Body of pancreas (tissue), 4 donors: ENCODE data around the gene AREL1. TPM values are rescaled to one million over a fixed set of nuclear protein-coding genes. Genes with fewer than 3 reads are reported as not detected.

ENCODE experiments used
- ATAC-seq: fragments of 150-250 bp; one replicate; pipeline ENCODE4 v1.9.1; 2016
- DNase-seq, 4 donors: peaks; one replicate each; pipeline ENCODE4 v3.0.0-alpha.2; 2019
- H3K27ac ChIP-seq, 4 donors: fragments of 200-600 bp; sonication (generic); 1 replicate in 3 of 4; 2 replicates in 1 of 4; pipeline versions ENCODE4 v1.5.1 to v1.6.1; 2016 to 2019; ENCODE audit warnings: mild to moderate bottlenecking in 1 of 4, mixed read lengths in 1 of 4, moderate library complexity in 1 of 4
- H3K27me3 ChIP-seq, 2 donors: fragments of 200-600 bp; sonication (generic); one replicate each; pipeline ENCODE4 v1.6.0; 2016; ENCODE audit warnings: mild to moderate bottlenecking in 1 of 2
- H3K36me3 ChIP-seq, 2 donors: fragments of 200-600 bp; sonication (generic); replicated peaks in 1 of 2; 2 replicates each; pipeline ENCODE4 v1.5.1; 2016; ENCODE audit warnings: low read depth in 2 of 2; ENCODE audit not compliant: insufficient read depth in 1 of 2
- H3K4me1 ChIP-seq: fragments of 200-600 bp; sonication (generic); one replicate; pipeline ENCODE4 v1.6.0; 2016
- H3K4me3 ChIP-seq, 2 donors: fragments of 200-600 bp; sonication (generic); 1 replicate in 1 of 2; 2 replicates in 1 of 2; pipeline ENCODE4 v1.5.1; 2016 to 2019
- H3K9me3 ChIP-seq, 3 donors: fragments of 200-600 bp; sonication (generic); 1 replicate in 2 of 3; 2 replicates in 1 of 3; pipeline ENCODE4 v1.5.1; 2016
- CTCF ChIP-seq, 7 experiments: fragments of 450-650 bp in 4 of 7; fragments of 200-600 bp in 3 of 7; sonication (generic) in 3 of 7; IDR thresholded peaks; one replicate each; pipeline ENCODE4 v1.5.1; 2016 to 2019; ENCODE audit warnings: antibody characterized with exemption in 7 of 7
- POLR2A ChIP-seq, 3 donors: fragments of 450-650 bp; IDR thresholded peaks; one replicate each; pipeline ENCODE4 v1.6.1; 2016; ENCODE audit warnings: antibody characterized with exemption in 3 of 3, mild to moderate bottlenecking in 2 of 3
- WGBS, 2 donors: methylation state at CpG; one replicate each; pipeline ENCODE4 v1.1.5; 2017; 5-methylcytosine and 5-hydroxymethylcytosine counted together
- intact Hi-C: fragments of 100-400 bp; cut with DNase I; formaldehyde crosslinking; loops from one replicate; pipeline ENCODE4 v1.15.1; 2023
- total RNA-seq, 2 donors: library from RNA; depleted of rRNA; stranded (reverse); fragments of >200 nt; gene quantifications; one replicate each; pipeline ENCODE4 v1.1.0, GENCODE V29; 2016

Gene AREL1
- total RNA-seq, 2 donors from 2014 or later = 10.6 to 21.1 TPM

- Histone ChIP-seq H3K27me3 (no peaks in the 10 kb centered on the region), H3K4me3 (no peak overlapping the region), H3K27ac (no peak overlapping the region), H3K9me3 (no peaks in the 10 kb centered on the region), H3K36me3 (peaks cover 0 to 35% of the 10 kb centered on the region in 2 donors), H3K4me1 (no peaks in the 10 kb centered on the region)
- TF ChIP-seq POLR2A (IDR thresholded peaks at IDR 0.05) (no peak), CTCF (IDR thresholded peaks at IDR 0.05) (no peak)
- intact Hi-C loops = no loop called here
- ATAC-seq (no peak), DNase-seq (no peak)
- WGBS, 2 donors = 78 to 88% methylated on average over 1 of the region's 1 CpG
Observed at GRCh38 chr14:74667758-74668157, 45.1 kb downstream of the AREL1 start.

GRCh38 chr14:74664717-74665116 is 48.2 kb downstream of the AREL1 start:
- Histone ChIP-seq H3K4me3 (no peak overlapping the region), H3K27me3 (no peaks in the 10 kb centered on the region), H3K4me1 (no peaks in the 10 kb centered on the region), H3K9me3 (no peaks in the 10 kb centered on the region), H3K36me3 (peaks cover 0 to 25% of the 10 kb centered on the region in 2 donors), H3K27ac (no peak overlapping the region)
- intact Hi-C loops = no loop called here
- no peak for DNase-seq
- 97 to 98% methylated on average over 2 of the region's 2 CpGs for WGBS, 2 donors
- ATAC-seq = no peak
- no peak for TF ChIP-seq CTCF (IDR thresholded peaks at IDR 0.05)
- TF ChIP-seq POLR2A (IDR thresholded peaks at IDR 0.05) = no peak

GRCh38 chr14:74663884-74664283 is 49.0 kb downstream of the AREL1 start:
- no peak for TF ChIP-seq POLR2A (IDR thresholded peaks at IDR 0.05)
- no peak for TF ChIP-seq CTCF (IDR thresholded peaks at IDR 0.05)
- Histone ChIP-seq H3K27ac (no peak overlapping the region), H3K36me3 (peaks cover 0 to 21% of the 10 kb centered on the region in 2 donors), H3K4me1 (no peaks in the 10 kb centered on the region), H3K4me3 (no peak overlapping the region), H3K27me3 (no peaks in the 10 kb centered on the region), H3K9me3 (no peaks in the 10 kb centered on the region)
- DNase-seq (peak in 1 of 4 donors; percentile 4), ATAC-seq (no peak)
- 87 to 96% methylated on average over 6 to 7 of the region's 7 CpGs for WGBS, 2 donors
- intact Hi-C loops = no loop called here

GRCh38 chr14:74661726-74662450 is 51.0 kb downstream of the AREL1 start:
- DNase-seq = peak in 1 of 4 donors; percentile 23
- 85 to 89% methylated on average over 7 of the region's 7 CpGs for WGBS, 2 donors

More at GRCh38 chr14:74661726-74662450, 51.0 kb downstream of the AREL1 start:
- no peaks in the 10 kb centered on the region for H3K4me1 ChIP-seq
- H3K27me3 ChIP-seq = no peaks in the 10 kb centered on the region
- H3K36me3 ChIP-seq = peaks cover 0 to 20% of the 10 kb centered on the region in 2 donors
- no peak overlapping the region for H3K27ac ChIP-seq
- no peak for ATAC-seq
- intact Hi-C loops = no loop called here
- no peaks in the 10 kb centered on the region for H3K9me3 ChIP-seq
- H3K4me3 ChIP-seq = no peak overlapping the region
- TF ChIP-seq POLR2A (IDR thresholded peaks at IDR 0.05) (no peak), CTCF (IDR thresholded peaks at IDR 0.05) (no peak)
